HG03135 (cell line): ENCODE measurements around the gene ALDH3A2.

Experiments
- ATAC-seq: cut with Tn5 transposase; IDR thresholded peaks from one replicate; pipeline ENCODE4 v1.9.1; 2021; ENCODE audit warnings: mild to moderate bottlenecking, moderate library complexity; ENCODE audit not compliant: unreplicated experiment

Gene ALDH3A2

DNA sequence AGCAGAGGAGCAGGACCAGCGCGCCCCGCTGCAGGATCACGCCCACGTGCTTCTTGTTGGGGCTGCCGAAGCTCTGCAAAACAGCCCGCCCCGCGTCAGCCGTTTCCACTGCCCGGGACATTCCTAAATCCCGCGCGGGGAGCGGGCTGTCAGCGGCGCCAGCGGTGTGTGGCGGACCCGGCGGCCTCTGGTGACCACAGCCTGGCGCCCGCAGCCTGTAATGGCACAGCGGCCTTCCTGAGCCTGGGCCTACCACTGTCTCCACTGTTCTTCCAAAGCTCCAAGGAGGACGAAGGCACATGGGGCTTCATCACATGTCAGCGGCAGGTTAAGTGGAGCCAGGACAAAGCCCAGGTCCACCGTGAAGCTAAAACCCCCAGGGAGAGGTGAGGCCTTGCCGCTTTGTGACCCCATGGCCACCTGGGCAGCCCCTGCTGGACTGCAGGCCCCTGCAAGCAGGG, 65.4 kb downstream of the ALDH3A2 start:
- ATAC-seq = no peak

DNA sequence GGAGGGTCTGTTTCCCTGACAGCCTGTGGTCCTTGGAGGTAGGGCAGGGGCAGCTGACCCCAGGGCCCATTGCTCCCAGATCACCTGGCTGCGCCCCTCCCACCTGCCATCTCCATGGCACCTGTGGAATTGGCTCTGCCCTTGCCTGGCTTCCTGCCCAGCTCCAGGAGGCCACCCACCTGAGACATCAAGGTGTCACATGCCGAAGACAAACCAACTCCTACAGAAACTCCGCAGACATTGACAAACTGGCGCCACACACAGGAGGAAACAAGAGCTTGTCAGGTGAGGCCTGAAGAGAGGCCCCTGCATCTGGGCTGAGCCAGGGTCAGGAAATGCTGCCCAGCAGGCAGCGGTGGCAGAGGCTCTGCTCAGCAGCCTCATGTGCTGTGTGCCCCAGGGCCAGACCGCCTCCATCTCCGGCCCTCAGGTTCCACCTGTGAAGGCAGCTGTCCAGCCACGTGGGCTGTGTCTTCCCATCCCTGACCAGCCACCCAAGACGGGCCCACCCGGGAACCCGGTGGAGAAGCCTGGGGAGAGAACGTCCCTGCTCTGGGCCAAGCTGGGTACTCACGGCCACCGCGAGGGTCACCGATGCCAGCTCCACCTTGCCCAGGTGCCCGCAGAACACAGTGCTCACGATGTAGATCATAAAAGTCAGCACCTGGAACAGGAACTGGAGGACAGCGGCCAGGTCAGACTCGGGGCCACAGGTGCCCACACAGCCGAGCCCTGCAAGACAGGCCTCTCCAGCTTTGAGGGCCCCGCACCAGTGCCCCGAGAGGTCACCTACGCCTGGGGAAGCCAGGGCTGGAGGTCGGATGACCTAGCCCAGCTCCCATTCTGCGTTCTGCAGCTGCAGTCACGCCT, 66.2 kb downstream of the ALDH3A2 start:
- no peak for ATAC-seq

DNA sequence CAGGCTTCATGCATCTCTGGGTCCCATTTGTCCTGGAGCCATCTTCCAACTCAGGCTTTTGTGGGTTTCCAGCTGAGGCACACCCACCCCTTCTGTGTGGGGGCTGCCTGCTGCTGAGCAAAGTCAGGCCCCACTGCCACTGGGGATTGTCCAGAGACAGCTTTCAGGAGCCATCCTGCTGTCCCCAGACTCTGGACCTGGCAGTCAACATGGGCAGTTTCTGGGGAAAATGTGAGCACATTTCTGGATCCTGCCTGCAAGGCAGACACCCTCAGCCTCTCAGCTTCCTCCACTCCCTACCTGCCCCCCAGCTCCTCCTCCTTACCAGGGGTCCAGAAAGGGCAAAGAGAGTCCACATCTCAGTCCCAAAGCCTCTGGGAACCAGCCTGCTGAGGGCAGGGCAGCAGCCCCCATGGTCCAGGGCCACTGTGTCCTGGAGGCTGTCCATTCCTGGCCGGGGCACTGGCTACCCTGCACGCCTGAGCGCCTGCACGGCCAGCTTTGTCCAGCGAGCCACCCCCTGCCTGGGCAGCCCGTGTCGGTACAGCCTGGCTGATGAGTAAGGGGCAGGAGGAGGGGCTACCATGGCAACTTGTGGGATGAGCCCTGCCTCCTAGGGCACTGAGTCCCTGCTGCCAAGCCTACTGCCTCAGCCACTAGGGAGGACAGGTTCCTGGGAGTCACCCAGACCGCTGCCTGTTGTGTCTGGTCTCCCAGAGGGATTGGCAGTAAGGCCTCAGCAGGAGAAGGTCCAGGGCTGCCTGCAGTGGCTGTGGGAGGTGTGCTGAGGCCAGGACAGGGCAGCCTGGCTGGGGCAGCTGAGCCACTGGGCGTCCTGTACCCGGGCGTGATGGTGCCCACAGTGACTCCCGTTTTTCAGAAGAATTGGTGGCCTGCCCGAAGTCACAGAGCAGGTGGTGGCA, 67.8 kb downstream of the ALDH3A2 start, which contains the start of gene SLC47A2:
Gene SLC47A2 (minus strand): TSS at position 477 of the 923 bp plus-strand sequence. CDS start 29 bp downstream, at position 448.
- no peak for ATAC-seq

DNA sequence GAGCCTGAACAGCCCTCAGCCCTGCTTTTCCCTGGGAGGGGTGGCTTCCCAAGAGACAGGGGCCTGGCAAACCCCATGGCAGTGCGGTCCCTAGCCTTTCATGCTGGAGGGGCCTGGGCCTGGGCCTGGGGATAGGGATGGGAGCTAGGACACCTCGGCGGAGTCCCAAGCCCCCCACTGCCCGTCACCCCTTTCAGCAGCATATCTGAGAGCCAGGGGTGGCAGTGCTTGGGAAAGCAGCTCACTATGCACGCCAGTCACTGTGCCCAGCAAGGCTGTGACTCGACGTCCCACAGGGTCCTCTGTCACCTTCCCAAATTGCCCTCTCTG, 68.4 kb downstream of the ALDH3A2 start:
- ATAC-seq = no peak

DNA sequence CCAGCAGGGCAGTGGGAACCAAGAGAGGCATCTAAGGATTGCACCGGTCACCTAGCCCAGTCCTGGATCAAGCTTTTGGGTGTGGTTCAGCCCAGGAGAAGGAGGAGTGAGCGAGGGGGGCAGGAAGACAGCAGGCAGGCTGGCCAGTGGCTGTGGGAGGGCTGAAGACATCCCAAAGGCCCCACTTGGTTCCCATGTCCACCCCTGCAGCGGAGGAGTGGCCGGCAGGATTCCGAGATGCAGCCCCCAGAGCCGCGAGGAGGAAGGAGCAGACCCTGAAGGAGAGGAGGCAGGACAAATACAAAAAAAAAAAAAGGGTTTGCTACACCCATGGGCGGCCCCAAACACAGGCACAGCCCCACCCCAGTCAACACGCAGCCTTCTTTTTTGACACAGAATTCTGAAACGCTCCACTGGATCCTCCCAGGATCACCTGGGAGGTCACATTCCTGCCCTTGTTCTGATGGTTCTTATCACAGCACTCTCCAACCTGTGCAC, 68.9 kb downstream of the ALDH3A2 start:
- no peak for ATAC-seq

DNA sequence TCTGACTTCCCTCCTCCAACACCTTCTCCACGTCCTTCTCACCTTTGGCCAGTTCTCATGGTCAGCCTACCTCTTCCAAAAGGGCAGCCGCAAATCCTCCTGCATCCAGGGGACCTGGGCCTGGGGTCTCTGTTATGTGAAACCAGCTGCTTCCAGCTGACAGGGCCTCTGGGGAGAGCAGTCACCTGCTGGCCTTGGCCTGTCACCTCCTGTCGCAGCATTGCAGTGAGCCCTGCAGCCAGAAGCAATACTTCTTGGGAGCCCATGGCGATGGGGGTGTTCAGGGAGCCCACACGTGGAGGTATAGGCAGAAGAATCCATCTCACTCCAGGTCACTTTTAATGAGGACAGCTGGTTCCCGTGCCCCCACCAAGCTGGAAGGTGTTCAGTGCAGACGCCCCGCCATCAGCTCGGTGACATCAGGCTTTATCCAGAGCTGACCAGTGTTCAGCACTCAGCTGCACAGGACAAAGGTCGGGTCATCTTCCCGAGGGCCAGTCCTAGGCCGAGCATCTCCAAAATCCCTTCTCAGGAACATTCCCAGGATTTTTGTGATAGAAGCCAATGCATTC, 69.6 kb downstream of the ALDH3A2 start:
- ATAC-seq = no peak

DNA sequence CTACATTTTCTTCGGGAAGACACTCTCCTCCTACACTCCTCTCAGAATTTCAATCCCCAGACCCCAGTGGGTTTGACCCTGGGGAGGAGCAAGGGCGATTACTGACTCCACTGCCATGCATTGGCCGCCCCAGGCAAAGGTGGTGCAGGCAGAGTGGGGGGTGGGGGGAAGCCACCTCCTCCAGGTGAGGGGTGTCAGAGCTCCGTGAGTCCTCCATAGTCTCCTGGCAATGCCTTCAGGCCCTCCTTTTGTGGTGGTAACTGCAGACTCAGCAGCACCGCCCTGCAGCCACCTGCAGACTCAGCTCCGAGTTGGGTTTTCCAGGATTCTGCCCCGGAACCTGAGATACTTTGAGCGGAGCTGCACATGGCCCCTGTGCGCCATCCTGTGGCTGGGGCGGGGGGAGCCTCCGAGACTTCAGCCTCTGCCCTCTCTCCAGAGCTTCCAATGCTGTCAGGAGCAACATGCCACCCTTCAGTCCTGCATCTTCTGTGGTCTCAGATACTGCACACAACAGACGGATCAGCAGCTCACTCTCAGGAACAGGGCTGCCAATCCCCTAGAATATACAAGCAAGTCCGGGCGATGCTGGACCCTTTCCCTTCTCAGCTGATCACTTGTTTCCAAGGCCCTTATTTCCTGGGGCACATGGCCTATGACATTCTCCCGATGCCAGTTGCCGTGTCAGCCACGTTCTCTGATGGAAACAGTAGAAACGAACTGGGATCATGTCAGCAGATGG, 70.2 kb downstream of the ALDH3A2 start:
- ATAC-seq = no peak

DNA sequence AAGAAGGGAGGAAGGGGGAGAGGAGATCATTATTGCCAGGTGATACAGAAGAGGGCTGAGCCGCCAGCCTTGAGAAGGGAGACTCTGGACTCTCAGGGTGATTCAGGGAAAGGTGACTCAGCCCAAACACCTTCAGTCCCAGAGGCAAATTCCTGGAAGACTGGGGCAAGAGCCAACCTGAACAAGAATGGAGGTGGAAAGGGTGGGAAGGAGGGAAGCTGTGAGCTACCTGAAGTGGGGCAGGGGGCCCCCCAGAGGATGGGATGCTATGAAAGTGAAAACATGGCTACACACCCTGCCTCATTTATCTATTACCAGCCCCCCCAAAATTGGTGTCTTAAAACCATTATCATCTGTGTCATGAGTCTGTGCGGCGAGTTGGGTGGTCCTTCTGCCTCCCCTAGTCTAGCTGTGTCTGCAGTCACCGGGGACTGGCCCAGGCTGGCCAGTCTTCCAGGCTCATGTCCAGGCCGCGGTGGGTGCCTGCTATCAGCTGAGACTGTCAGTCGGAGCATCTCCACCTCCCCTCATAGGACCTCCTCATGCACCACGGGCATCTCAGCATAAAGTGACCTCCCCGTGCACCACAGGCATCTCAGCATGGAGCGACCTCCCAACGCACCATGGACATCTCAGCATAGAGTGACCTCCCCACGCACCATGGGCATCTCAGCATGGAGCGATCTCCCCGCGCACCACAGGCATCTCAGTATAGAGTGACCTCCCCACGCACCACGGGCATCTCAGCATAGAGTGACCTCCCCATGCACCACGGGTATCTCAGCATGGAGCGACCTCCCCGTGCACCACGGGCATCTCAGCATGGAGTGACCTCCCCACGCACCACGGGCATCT, 71.0 kb downstream of the ALDH3A2 start:
- ATAC-seq = no peak

DNA sequence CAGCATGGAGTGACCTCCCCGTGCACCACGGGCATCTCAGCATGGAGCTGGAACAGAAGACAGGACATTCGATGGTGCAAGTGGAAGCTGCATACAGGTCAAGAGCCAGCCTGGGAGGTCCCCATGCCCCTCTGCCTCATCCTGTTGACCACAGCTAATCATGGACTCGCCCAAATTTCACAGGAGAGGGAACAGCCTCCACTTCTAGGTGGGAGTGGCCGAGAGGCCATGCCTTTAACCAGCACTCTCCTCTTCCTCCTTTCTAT, 71.6 kb downstream of the ALDH3A2 start:
- no peak for ATAC-seq

DNA sequence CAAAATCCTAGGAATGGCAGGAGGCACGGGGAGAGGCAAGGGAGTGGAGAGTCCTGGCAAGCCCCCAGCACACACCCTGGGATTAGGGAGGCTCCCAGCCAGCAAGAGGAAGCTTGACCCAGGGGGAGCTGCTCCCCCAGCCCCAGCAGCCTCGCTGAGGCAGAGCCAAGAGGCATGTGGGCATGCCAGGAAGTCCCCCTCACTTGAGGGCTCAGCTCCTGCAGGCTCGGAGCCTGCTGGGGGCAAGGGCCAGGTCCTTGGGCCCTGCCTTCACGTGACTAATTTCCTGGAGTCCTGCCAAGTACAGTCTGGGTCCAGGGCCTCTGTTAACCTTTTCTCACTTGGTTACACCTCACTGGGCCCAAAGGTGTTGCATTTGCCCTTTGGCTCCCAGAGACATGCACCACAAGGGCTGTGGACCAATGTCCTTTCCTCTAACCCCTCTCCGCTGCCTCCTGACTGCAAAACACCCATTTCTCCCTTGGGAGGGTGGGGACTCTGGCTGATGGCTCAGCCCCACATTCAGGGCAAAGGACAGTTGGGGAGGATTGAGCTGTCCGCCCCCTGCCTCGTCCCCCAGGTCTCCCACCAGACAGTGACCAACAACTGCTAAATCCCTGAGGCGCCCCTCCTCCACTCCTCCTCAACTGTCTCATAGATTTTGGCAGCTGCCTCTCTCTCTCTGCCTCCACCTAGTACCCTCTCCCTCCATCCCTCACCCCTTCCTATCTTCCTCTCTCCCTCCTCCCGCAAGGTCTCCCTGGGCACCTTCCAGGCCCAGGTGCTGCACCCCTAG, 72.3 kb downstream of the ALDH3A2 start:
- ATAC-seq = no peak

DNA sequence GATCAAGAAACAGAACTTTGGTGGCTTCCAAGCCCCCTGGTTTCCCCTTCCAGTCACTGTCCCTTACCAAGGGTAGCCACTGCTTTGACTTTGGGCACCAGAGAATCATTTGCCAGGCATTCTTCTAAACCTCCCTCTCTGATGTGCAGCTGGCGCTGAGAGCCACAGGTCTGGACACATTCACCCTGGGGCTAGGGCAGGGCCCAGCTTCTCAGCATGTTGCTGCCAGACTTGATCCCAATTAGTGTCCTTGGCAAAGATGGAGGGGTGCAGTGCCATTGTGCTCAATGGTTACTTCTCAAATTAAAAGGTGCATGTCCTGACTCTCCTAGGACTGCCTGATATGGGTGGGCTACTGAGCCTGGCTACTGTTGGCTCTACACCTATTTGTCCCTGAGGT, 75.4 kb downstream of the ALDH3A2 start:
- no peak for ATAC-seq

DNA sequence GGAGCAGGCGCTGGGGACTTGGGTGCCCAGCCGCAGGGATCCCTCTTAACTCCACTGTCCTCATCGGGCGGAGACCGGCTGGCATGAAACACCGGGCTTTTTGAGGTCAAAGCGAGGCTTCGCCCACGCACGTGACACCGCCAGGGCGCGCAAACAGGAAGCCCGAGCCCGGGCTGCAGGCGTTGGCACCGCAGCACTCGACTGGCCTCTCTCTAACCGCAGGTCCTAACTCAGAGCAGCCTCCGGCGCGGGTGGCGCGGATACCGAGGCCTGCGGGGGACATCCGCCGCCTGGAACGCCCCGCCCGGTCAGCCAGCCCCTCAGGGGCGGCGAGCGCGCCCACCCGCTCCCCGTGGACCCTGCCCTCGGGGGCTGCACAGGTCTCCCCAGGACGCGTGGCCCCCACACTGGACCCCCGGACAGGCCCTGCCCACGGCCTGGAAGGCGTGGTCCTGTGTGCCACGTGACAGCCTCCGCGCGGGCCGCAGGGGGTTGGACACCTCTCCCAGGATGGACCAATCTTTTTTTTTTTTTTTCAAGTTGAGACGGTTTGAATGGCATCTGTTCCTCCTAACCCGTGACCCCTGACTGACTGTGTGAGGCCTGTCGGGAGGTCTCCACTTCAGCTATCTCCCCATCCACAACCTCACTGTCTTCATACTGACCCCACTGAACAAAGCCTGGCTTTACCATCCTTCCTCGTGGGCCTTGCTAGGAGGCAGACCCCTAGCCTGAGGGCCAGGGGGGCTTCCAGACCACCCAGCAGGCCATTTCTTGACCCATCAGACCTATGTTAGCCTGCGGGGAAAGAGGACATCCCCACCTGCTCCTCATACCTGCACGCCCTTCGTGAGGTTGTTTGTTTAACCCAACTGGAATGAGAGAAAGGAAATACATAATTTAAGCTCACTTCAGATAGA, 76.2 kb downstream of the ALDH3A2 start:
- no peak for ATAC-seq

DNA sequence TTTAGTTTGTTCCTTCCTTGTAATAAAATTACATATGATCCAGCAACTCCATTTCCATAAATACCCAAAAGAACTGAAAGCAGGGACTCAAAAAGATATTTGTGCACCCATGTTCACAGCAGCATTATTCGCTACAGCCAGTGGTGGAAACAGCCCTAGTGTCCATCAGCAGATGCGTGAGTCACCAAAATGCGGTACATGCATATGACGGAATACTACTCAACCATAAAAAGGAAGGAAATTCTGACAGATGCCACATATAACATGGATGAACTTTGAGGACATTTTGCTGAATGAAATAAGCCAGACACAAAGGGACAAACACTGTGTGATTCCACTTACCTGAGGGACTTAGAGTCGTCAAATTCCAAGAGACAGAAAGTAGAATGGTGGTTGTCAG, 76.9 kb downstream of the ALDH3A2 start:
- no peak for ATAC-seq

DNA sequence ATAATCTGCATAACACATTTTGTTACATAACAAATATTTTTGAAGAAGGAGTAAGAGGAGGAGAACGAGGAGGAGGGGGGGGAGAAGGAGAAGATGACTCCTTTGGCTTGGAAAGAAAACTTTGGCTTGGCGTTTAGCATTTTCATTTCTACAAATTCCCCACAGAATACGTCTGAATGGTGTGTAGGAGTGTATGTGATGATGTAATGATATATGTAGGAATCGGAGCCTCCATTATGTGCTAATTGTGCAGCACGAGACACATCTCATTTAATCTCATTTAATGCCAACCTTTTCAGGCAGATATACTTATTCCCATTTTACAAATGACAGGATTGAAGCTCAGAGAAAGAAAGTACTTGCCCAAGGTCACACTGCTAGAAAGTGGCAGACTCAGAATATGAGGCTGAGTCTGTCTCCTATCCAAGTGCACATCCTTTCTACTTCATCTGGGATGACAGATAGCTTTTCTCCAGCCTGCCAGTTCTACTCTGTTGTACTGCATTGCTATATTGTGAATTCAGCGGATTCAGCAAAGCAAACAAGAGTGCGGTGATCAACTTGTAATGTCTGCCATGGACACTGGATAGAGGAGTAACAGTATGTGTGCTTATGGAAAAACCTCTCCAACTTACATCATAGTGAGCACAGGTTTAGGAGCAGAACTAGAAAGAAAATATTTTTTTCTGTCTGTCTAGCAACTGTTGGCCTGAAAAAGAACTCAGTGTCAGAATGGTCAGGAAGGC, 78.3 kb downstream of the ALDH3A2 start:
- ATAC-seq = no peak
